Endothelial cell of umbilical vein (primary cell): Measurements from ENCODE around the gene ADM2. TPM values are rescaled to one million over a fixed set of nuclear protein-coding genes. Genes with fewer than 3 reads are reported as not detected.

Experiments
- BruUV-seq: library from RNA; stranded (reverse); fragments of 400-500 nt; replicated peaks from 2 replicates; lab custom pipeline; 2021; lab: Mats Ljungman, UMichigan
- CTCF ChIA-PET: fragments of 300-600, 350-600 bp; sonication (Branson Sonifier 250); formaldehyde crosslinking; loops from one replicate; lab custom pipeline; 2021; ENCODE audit warnings: antibody characterized with exemption, inconsistent platforms; lab: Charles Lee
- POLR2A ChIA-PET: fragments of 300-600, 350-600 bp; sonication (Branson Sonifier 250); formaldehyde crosslinking; loops from one replicate; lab custom pipeline; 2021; ENCODE audit warnings: antibody characterized with exemption, inconsistent platforms; lab: Charles Lee
- DNase-seq: peaks from one replicate; pipeline ENCODE4 v3.0.0-alpha.2; 2011; ENCODE audit warnings: low read depth, low spot score
- FAIRE-seq: peaks from 2 replicates; lab custom pipeline; 2011; peaks lifted over from hg19 to GRCh38; lab: Jason Lieb, UNC
- H2AFZ ChIP-seq: 2 replicates; pipeline ENCODE4 v1.6.0; 2012; ENCODE audit warnings: low read depth, low read length, control low read depth, inconsistent platforms
- H3K27ac ChIP-seq: 2 replicates; pipeline ENCODE4 v1.5.1; 2011; ENCODE audit warnings: low read depth, mild to moderate bottlenecking, control low read depth, low read length, moderate library complexity; ENCODE audit not compliant: insufficient read depth
- H3K27me3 ChIP-seq, 2 experiments: 2 replicates each; pipeline versions ENCODE4 v1.6.0 to v1.6.1; 2011; ENCODE audit warnings: low read length in 2 of 2, mixed read lengths in 1 of 2; ENCODE audit not compliant: control insufficient read depth in 2 of 2, insufficient read depth in 2 of 2
- H3K36me3 ChIP-seq, 2 experiments: 2 replicates in 1 of 2; 3 replicates in 1 of 2; pipeline ENCODE4 v1.5.1; 2011; ENCODE audit warnings: low read length in 2 of 2, mild to moderate bottlenecking in 1 of 2, moderate library complexity in 1 of 2; ENCODE audit not compliant: control insufficient read depth in 2 of 2, insufficient read depth in 2 of 2; ENCODE audit errors: extremely low read depth in 1 of 2
- H3K4me1 ChIP-seq: 3 replicates; pipeline ENCODE4 v1.5.1; 2011; ENCODE audit warnings: mild to moderate bottlenecking, low read length; ENCODE audit not compliant: control insufficient read depth, insufficient read depth; ENCODE audit errors: extremely low read depth
- H3K4me2 ChIP-seq: 2 replicates; pipeline ENCODE4 v1.6.1; 2011; ENCODE audit warnings: low read length, control low read depth, mixed read lengths; ENCODE audit not compliant: insufficient read depth
- H3K4me3 ChIP-seq, 3 experiments: fragments of 200-600 bp in 1 of 3; sonication (generic), shearing (Covaris generic) in 1 of 3; replicated peaks in 1 of 3; 2 replicates each; pipeline ENCODE4 v1.5.1; 2011 to 2016; ENCODE audit warnings: control low read depth in 3 of 3, low read length in 3 of 3, mild to moderate bottlenecking in 2 of 3, inconsistent platforms in 1 of 3, low read depth in 1 of 3, moderate library complexity in 1 of 3; ENCODE audit not compliant: insufficient read depth in 1 of 3
- H3K79me2 ChIP-seq: 2 replicates; pipeline ENCODE4 v1.6.0; 2012; ENCODE audit warnings: low read length, inconsistent platforms; ENCODE audit not compliant: control insufficient read depth, insufficient read depth
- H3K9ac ChIP-seq: replicated peaks from 2 replicates; pipeline ENCODE3; 2011; ENCODE audit warnings: low read length, control low read depth; ENCODE audit not compliant: insufficient read depth; ENCODE audit errors: extremely low read depth
- H3K9me1 ChIP-seq: replicated peaks from 3 replicates; pipeline ENCODE4 v1.6.0; 2011; ENCODE audit warnings: mild to moderate bottlenecking, low read length; ENCODE audit not compliant: control insufficient read depth, insufficient read depth; ENCODE audit errors: extremely low read depth
- H3K9me3 ChIP-seq: replicated peaks from 2 replicates; pipeline ENCODE4 v1.5.1; 2012; ENCODE audit warnings: low read length, inconsistent platforms; ENCODE audit not compliant: control insufficient read depth, insufficient read depth
- H4K20me1 ChIP-seq: replicated peaks from 2 replicates; pipeline ENCODE3; 2011; ENCODE audit warnings: mild to moderate bottlenecking, low read length; ENCODE audit not compliant: control insufficient read depth, insufficient read depth; ENCODE audit errors: extremely low read depth
- EZH2 ChIP-seq: IDR thresholded peaks from 2 replicates; pipeline ENCODE4 v1.6.1; 2012; ENCODE audit warnings: borderline replicate concordance, low read depth, mild to moderate bottlenecking, moderate library complexity, low read length, inconsistent platforms; ENCODE audit not compliant: severe bottlenecking
- FOS ChIP-seq: IDR thresholded peaks from 2 replicates; pipeline ENCODE4 v1.6.1; 2011; ENCODE audit warnings: mild to moderate bottlenecking, low read length, moderate library complexity, borderline replicate concordance; ENCODE audit not compliant: insufficient read depth
- GATA2 ChIP-seq: IDR thresholded peaks from 2 replicates; pipeline ENCODE4 v1.7.0; 2011; ENCODE audit warnings: low read depth, mild to moderate bottlenecking, moderate library complexity, mixed read lengths, low read length; ENCODE audit not compliant: insufficient read length, insufficient read depth
- JUN ChIP-seq: IDR thresholded peaks from 2 replicates; pipeline ENCODE4 v1.6.1; 2011; ENCODE audit warnings: borderline replicate concordance, low read depth; ENCODE audit not compliant: insufficient read length, insufficient read depth
- MYC ChIP-seq: IDR thresholded peaks from one replicate; pipeline ENCODE4 v1.6.1; 2011; ENCODE audit warnings: mild to moderate bottlenecking, low read depth, low read length
- POLR2A ChIP-seq: IDR thresholded peaks from 2 replicates; pipeline ENCODE4 v1.6.1; 2012; ENCODE audit warnings: low read depth, mild to moderate bottlenecking, control low read depth, low read length
- POLR2AphosphoS5 ChIP-seq: IDR thresholded peaks from 2 replicates; pipeline ENCODE4 v1.6.1; 2012; ENCODE audit warnings: low read depth, mild to moderate bottlenecking, control low read depth, low read length, moderate library complexity; ENCODE audit not compliant: insufficient read depth
- dilution Hi-C: fragments of 300-500 bp; cut with MboI; formaldehyde crosslinking; loops from one replicate; pipeline ENCODE4 v1.15.0; 2019; ENCODE audit warnings: low sequenced_read_pairs; ENCODE audit not compliant: extremely low pct_ligation_motif_present
- intact Hi-C: fragments of 100-400 bp; cut with micrococcal nuclease; formaldehyde crosslinking; loops from one replicate; pipeline ENCODE4 v1.10.0; 2022
- polyA plus RNA-seq, 4 experiments: library from polyadenylated mRNA; depleted of rRNA in 3 of 4; stranded (reverse) in 3 of 4; unstranded in 1 of 4; fragments of >200 nt; gene quantifications; 2 replicates each; pipeline versions ENCODE4 v1.2.1 to v1.2.3, GENCODE V29; 2011 to 2012; ENCODE audit warnings: missing spikeins in 1 of 4
- total RNA-seq: library from RNA; stranded (reverse); gene quantifications from 2 replicates; pipeline ENCODE4 v1.2.3, GENCODE V29; 2021
- TF ChIP-seq, protein P1 (sequence below): IDR thresholded peaks from 2 replicates; pipeline ENCODE4 v1.6.1; 2011; ENCODE audit not compliant: insufficient read depth, insufficient read length

ADM2 gene
- total and polyA plus RNA-seq, 2 donors (not counting 3 experiments of a cell fraction or from before 2014, with no cell fraction given), result 0.28 to 1.5 TPM

DNA sequence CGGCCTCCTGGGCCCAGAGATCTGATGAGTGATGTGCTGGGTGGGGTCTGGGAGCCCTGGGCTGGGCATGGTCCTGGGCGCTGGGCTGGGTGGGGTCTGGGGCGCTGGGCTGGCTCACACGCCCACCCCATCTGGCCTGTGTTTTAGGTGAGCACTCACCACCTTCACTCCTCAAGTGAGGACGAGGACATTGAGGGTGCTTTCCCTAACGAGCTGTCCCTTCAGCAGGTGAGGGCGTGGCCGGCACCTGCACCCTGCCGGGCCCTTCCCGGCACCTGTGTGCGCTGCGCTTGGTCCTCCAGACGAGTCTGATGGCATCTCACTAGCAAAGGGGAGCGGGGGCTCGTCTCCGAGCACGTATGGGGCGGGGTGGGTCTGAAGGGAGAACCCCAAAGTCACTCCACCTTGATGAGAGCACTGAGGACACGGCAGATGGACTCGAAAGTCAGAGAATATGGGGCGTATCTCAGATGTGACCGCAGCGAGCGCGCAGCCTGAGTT is 44.5 kb upstream of the ADM2 start:
- Histone ChIP-seq H3K4me1 (no peaks in the 10 kb centered on the region), H4K20me1 (no peaks in the 10 kb centered on the region), H3K36me3 (peaks cover 0 to 51% of the 10 kb centered on the region in 2 experiments), H3K9me1 (no peaks in the 10 kb centered on the region), H3K4me2 (no peak overlapping the region), H3K27ac (no peak overlapping the region), H2AFZ (no peak overlapping the region), H3K9ac (no peak overlapping the region), H3K9me3 (no peaks in the 10 kb centered on the region), H3K4me3 (no peak overlapping the region), H3K27me3 (no peaks in the 10 kb centered on the region), H3K79me2 (no peaks in the 10 kb centered on the region)
- no TSS peak for BruUV-seq
- DNase-seq, result no peak
- POLR2A ChIA-PET, result no interaction called here
- dilution Hi-C loops, result no loop called here
- TF ChIP-seq POLR2AphosphoS5 (no peak), FOS (no peak), GATA2 (no peak)
- TF ChIP-seq, protein P1, sequence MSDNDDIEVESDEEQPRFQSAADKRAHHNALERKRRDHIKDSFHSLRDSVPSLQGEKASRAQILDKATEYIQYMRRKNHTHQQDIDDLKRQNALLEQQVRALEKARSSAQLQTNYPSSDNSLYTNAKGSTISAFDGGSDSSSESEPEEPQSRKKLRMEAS, result no peak
- CTCF ChIA-PET, result no interaction called here
- no peak for FAIRE-seq
- intact Hi-C loops, result no loop called here

DNA sequence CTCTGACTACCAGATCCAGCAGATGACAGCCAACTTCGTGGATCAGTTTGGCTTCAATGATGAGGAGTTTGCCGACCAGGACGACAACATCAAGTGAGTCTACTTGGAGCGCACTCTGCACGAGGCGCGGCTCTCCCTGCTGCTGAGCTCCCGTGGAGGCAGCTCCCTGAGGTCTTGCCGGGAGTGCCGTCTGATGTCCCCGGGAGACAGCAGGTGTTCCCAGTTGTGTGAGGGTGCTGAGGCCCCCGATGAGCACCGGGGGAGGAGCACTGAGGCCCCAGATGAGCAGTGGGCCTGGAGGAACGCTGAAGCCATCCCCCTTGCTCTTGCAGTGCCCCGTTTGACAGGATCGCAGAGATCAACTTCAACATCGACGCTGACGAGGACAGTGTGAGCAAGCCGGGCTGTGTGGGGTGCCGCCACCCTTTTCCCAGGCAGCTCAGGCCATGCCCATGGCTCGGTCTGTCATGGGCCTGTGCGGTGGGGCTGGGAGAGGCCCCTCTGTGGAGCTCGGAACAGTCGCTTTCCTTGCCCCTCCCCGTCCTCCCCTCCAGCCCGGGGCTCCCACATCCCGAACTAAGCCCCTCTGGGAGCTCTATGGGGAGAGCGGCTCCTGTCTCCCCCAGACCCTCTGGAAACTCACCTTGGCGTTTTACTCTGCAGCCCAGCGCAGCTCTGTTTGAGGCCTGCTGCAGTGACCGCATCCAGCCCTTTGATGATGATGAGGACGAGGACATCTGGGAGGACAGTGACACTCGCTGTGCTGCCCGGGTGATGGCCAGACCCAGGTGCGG is 43.6 kb upstream of the ADM2 start:
- no peaks in the 10 kb centered on the region for H3K79me2 ChIP-seq
- H3K27ac ChIP-seq, result no peak overlapping the region
- dilution Hi-C loops (no loop called here), intact Hi-C loops (no loop called here)
- no peaks in the 10 kb centered on the region for H3K9me1 ChIP-seq
- H3K27me3 ChIP-seq, result no peaks in the 10 kb centered on the region
- no peak overlapping the region for H3K4me3 ChIP-seq
- peaks cover 0 to 43% of the 10 kb centered on the region in 2 experiments for H3K36me3 ChIP-seq
- TF ChIP-seq MYC, result no peak
- no peak for TF ChIP-seq POLR2A
- no peak for TF ChIP-seq POLR2AphosphoS5
- no peak for TF ChIP-seq EZH2
- TF ChIP-seq JUN, result no peak
- TF ChIP-seq GATA2, result no peak
- TF ChIP-seq, protein P1, result no peak
- DNase-seq (no peak), FAIRE-seq (no peak)
- BruUV-seq, result no TSS peak
- H3K9me3 ChIP-seq, result no peaks in the 10 kb centered on the region
- POLR2A ChIA-PET, result no interaction called here
- no peaks in the 10 kb centered on the region for H3K4me1 ChIP-seq
- CTCF ChIA-PET, result no interaction called here
- no peak overlapping the region for H3K9ac ChIP-seq
- no peaks in the 10 kb centered on the region for H4K20me1 ChIP-seq
- H2AFZ ChIP-seq, result no peak overlapping the region
- no peak overlapping the region for H3K4me2 ChIP-seq
